GM12892 (cell line): ENCODE data around the gene KLF3.

Source experiments
- POLR2A ChIP-seq: IDR thresholded peaks from 2 replicates; pipeline ENCODE4 v1.6.1; 2011; ENCODE audit warnings: low read depth, low read length, control low read depth
- POLR2AphosphoS5 ChIP-seq: IDR thresholded peaks from 2 replicates; pipeline ENCODE4 v1.6.1; 2011; ENCODE audit warnings: low read depth, low read length, control low read depth
- TAF1 ChIP-seq: IDR thresholded peaks from 2 replicates; pipeline ENCODE4 v1.6.1; 2011; ENCODE audit warnings: low read depth, mild to moderate bottlenecking, control low read depth, low read length, borderline replicate concordance

DNA sequence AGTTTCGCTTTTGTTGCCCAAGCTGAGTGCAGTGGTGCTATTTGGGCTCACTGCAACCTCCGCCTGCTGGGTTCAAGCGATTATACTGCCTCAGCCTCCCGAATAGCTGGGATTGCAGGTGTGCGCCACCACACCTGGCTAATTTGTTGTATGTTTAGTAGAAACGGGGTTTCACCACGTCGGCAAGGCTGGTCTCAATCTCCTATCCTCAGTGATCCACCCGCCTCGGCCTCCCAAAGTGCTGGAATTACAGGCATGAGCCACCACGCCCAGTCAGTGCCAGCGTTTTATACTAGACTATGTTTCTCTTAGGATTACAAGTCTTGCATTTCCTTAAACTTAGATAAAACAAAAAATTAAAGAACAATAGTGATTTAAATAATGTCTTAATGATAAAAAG is 13.0 kb downstream of the KLF3 start:
- TF ChIP-seq POLR2A (no peak), POLR2AphosphoS5 (no peak), TAF1 (no peak)
